ENCODE results near the gene C10orf105.

Gene C10orf105

DNA sequence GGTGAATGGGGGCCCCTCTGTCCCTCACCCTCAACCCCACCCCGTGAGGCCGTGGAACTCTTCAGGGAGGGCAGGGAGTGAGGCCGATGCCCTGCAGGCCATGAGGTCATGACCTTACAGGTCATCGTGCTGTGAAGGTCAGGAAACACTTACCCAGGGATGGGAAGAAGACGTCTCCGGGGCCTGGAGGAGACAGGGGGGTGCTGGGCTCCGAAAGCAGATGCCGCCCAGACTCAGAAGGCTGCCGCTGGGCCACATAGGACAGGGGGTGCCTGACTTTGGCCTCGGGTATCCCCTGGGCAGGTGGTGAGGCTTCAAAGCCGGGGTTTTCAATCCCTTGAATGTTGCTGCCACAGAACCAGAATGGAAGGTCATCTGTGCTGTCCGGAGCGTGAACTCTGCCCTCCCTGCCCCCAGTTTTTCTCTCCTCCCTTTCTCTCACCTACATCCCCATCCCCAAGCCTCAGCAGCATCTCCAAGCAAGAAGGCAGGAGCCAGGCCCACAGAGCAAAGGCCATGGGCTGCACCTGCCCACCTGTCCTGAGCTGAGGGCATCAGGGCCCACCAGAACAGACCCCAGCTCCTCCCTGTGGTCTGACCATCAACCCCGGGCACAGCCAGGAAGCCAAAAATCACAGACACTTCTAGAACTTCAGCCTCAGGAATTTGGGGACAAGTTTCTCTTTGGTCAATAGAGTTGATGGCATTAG is 32.1 kb upstream of the C10orf105 start:
- DNase-seq: no peak

DNA sequence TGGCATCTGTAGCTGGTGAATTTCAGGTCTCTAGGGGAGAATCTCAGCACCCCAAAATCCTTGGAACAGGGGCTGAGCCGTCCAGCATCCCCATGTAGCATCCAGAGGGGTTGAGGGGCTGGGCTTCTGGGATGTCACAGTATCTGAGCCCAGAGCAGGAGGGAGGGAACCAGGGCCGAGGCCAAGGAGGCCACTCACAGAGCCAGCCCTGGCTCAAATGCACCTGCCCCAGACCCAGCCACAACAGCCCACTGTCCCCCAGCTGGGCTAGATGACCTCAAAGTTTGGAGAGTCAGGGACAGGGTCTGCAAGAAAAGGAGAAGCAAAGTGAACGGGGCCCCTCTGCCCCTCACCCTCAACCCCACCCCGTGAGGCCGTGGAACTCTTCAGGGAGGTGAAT is 31.4 kb upstream of the C10orf105 start:
- no peak for DNase-seq

DNA sequence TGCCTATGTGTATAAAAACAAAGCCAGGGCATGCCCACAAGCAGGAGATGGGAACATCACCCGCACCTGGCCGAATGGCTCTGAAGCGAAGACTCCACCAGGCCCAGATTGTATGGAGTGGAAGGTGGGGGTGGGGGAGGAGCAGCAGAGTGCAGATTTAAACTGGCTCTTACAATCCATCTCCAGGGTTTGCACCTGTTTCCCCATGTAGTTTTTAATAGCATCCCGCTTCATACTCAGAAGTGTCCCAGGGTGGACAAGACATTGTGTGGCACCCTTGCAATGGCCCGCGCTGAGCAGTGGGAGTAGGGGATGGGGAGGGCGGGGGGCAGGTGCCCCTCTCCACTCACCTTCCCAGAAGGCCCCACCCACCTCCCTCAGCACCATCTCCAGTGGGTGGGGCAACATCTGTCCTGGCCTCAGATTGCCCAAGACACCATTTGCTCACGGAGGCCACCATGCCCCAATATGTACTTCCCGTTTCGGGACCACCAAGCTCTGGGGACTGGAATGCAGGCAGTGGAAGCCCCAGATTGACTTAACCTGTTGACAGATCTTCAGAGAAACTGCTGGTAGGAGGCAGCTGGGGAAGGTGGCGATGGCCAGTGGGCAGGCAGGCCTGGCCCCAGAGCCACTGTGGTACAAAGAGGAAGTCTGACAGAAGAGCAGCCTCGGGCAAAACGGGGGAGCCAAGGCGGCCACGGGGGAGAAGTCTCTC is 30.7 kb upstream of the C10orf105 start:
- no peak for DNase-seq

DNA sequence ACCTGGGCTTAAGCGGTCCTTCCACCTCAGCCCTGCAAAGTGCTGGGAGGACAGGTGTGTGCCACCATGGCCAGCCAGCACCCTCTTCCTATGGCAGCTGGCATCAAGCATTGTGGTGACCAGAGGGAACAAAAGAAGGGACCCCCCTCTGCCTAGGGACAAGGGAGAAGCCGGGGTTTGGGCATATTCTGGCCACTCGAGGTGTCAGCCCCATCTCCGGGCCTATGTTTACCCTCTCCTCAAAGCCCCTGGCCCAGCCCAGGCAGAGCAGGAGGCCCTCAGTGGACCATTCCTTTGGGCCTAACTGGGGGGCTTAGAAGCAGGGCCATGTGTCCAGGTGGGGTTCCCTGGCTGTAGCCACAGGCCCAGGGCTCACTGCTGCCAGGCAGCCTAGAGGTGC is 29.8 kb upstream of the C10orf105 start:
- no peak for DNase-seq

DNA sequence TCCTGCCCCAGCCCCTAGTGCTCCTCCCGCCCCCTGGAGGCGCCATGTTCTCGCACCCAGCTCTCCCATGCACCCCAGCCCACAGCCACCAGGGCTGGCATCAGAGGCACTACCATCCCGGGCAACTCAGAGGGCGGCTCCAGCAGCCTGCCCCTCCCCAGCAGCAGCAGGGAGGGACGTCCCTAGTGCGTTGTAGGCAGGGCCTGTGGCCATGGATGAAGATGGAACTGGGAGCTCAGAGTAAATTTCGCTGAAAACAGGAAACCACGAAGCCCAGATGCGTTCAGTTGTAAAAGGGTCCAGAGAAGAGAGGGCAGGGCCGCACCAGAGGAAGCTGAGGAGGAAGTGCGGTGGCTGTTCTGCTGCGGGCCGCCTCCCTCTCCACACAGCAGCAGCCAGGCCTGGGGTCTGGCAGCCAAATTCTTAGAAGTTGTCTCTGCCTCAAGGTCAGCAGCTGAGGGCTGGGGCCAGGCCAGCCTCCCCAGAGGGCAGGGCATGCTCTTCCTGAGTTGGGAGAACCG is 29.2 kb upstream of the C10orf105 start:
- DNase-seq: peak; percentile 58

DNA sequence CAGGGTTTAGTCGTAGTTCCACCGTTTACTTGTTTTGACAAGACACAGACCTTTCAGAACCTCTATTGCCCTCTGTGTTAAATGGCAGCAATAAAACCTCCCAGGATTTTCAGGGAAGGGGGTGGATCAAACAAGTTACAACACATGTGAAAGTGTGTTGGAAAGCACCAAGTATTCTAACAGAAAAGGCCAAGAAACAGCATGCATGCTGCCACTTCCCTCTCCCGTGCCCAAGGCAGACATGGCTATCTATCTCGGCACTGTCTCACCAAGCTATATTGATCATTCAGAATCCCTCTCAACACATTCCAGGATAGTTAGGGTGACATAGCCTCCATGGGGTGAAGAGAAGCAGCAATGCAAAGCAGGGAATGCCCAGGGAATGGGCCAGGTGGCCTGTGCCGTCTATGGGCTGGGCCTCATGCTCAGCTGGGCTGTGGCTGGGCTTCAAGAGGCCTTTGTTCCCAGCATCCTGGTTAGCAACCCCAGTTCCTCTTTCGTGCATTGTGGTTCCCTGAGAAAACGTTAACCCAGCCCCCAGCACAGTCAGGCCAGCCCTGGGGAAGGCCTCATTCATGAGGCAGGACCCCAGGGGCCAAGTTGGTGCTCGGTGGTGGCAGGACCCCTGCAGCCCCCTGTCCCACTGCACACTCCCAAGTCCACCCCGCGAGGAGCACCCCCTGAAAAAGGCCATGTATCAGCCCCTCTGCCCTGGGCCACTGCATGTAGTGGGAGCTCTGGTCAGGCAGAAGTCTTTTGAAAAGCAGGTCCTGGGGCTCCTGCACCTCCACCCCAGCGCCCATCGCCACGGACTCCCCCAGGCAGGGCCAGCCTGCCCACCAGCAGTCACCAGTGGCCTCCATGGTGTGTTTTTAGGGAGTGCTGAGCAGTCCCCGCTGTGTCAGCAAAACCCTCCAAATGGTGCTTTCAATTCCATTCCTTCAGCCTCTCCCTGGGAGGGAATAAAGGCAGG is 28.3 kb upstream of the C10orf105 start:
- DNase-seq: no peak

DNA sequence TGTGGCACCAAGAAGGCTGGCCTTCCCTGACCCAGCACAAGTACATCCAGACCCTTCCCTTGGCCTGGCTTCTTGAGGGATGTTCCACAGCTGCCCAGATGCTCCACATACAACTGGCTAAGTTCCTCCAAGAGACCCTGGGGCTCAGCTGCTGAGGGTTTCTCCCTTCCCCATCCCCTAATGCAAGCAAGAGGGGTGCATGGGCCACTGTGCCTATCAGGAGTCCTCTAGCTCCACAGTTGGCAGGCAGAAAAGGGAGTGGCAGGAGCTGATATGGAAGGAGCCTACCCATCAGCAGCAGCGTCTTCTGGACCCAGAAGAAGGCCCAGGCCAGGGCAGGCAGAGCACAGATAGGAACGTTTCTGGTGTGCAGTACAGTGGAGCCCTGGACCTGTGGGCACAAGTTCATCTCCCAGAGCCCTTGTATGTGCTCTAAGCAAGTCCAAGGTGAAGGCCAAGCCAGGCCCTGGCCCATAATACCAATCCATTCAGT is 27.5 kb upstream of the C10orf105 start:
- no peak for DNase-seq

DNA sequence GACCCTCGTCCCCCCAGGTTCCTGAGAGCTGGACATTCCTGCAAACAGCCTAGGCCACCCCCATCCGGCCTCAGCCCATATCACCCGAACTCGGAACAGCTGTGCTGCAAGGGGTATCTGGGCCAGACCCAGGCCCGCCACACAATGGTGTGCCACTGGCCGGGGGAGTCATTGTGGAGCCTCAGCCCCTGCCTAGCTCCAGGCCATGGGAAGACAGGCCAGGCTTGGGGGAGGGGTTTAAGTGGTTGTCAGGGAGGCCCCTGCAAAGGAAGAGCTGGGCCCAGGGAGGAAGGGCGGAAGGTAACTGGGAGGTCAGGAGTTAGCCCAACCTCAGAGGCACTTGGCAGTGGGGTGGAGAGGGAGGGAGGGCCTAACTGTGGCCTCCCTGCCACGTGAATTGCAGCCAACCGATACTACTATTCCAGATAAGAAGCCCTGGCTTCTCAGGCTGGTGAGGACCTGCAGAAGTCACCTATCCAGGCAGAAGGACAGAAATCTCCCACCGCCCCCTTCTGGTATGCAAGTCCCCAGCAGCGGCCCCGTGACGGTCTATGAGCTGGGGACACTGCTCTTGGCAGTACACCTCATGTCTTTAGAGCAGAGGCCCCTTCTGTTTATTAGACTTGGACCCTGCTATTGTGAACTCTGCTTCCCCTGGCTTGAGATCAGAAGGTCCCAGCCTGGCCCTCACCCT is 26.9 kb upstream of the C10orf105 start:
- no peak for DNase-seq

DNA sequence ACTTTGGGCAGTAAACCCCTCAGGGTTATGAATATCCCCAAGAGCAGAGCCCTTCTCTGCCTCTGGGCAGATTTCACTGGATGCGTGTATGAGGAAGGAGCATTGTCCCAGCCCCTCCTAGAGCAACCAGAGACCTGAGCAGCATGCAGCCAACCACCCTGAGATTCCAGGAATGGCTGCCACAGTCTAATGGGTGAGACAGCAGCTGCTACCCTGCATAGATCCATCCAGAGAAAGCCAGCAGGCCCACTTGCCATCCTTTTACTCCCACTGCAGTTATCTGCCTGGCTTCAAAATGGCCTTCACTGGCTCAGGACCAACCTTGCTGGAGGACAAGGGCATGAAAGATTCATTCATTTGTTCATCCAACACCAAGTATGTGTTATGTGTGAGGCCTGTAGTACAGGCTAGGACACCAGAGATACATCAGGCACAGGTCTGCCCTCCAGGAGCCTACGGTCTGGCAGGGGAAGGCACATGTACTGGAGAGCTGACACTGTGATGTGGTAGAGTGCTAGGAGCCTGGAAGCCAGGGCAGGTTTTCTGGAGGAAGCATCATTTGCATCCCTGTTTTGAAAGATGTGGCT is 26.2 kb upstream of the C10orf105 start:
- no peak for DNase-seq

DNA sequence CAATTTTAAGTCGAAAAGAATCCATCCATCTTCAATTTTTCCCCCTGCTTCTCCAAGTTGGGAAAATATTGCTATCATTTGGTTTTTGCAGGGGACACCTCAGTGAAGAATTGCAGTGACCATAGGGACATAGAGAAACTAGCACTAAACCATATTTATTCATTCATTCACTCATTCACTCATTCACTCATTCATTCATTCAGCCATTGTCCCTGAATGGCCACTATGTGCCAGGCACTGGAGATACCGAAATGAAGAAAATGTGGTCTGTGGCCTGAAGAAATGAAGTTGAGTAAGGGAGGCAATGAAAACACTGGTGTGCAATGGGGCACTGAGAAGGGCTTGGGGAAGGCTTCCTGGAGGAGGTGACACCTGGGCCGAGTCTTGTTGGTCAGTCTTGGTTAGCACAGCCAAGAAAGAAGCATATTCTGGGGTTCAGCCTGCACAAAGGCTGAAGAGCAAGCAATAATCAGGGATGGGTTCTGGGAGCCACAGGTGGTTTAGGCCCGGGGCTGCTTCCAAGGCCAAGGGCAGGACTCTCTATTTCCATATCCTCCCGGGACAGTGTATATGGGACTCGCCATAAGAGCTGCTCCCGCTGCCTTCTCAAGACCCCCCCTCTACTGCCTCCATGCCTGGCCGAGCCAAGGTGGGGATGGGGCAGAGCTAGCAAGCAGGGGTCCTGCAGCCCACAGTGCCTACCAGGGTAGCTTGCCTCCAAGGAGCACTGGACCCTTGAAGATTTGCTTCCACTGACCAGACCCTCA is 25.5 kb upstream of the C10orf105 start:
- no peak for DNase-seq

DNA sequence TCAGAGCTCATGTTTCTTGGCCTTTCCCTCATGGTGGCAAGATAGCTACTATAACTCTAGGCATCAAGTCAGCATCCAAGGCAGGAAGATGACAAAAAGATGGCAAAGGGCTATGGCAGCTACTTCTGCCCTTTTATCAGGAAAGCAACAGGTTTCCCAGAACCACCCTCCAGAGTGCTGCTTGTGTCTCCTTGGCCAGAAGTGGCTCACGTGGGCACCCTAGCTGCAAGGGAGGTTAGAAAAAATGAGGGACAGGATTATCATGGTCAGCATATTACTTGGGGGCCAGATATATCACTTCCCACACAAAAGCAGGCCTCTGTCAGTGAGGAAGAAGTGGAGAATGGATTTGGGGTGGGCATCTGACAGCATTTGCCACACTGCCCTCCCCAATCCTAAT is 24.3 kb upstream of the C10orf105 start:
- DNase-seq: no peak

DNA sequence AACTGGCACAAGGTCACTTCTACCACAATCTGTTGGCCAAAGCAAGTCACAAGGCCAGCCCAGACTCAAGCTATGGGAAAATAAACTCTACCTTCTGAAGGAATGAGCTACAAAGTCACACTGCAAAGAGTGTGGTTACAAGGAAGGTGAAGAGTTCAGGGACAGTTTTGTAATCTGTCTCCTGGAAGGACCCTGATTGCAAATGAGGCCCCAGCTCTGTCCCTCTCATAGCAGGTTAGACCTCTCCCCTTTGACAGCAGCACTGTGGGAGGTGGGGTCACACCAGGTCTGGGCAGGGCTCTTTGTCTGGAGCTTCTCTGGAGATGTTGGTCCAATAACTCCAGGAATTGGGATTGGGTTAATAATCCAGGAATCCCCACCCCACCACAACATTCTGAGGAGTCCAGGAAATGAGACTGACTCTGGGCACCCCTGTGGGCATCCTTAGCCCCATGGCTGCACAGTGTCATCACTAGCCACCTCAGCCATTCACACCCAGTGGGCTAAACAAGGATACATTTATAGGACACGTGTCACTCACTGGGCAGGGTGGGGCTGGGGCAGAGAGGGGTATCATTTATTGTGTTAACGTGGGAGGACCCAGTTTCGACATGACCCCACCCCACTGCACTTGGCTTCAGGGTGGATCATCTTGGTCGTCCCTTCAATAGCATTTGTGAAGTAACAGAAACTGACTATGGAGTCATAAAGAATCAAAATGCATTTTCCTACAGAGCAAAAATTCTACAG is 23.7 kb upstream of the C10orf105 start:
- DNase-seq: no peak

DNA sequence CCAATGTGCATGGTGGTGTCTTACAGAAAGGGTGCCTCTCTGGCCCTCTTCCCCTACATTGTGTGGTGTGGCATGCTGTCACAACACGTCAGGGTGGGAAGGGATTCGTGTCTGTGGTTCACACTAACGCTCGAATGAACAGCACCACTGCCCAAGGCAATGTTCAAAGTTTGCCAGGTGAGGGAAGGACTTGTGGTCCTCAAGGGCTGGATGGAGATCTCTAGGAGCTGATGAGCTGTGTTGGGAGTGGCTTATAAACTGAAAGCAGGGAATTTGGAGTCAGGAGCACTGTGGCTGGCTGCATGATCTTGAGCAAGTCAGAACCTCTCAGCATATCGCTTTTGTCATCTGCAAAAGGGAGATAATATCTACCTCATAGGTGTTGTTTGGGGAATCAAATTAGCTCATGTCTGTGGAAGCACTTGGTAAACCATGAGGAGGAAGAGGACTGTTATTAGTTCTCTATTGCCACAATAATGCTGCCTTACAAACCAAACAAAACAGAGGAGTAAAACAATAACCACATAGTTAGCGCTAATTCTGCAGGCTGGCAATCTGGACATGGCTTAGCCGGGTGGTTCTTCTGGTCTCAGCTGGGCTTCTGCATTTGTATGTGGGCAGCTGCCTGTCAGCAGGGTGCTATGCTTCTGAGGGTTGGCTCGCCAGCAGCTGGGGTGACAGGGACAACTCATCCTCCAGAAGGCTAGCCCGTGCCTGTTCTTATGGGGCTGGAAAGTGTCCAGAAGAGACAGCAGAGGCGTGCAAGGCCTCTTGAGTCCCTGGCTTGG is 22.9 kb upstream of the C10orf105 start:
- DNase-seq: no peak

DNA sequence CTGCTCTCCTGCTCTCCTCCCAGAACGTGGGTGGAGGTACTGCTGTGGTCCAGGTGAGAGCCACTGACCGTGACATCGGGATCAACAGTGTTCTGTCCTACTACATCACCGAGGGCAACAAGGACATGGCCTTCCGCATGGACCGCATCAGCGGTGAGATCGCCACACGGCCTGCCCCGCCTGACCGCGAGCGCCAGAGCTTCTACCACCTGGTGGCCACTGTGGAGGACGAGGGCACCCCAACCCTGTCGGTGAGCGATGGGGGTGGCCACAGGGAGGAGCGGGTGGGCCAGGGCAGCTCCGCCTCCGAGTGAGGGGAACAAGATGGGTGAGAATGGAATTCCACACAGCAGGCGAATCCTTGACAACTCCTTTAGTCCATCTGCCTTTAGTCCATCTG is 22.1 kb upstream of the C10orf105 start:
- DNase-seq: no peak

DNA sequence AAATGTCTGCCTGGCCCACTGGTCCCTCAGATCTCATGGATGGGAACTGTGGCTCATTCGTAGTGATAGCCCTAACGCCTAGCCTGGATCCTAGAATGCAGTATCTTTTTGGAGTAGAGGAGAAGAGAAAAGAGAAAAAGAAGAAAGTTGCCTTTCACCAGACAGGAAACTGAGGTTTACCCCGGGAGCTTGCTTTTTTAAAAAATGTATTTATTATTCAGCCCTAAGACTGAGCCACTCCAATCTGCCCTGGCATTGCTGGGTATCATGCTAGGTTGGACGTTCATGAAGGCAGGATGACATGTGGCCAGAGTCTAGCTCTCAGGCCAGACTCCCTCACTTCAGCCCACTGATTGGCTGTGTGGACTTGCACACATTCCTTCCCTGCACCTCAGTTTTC is 21.5 kb upstream of the C10orf105 start:
- DNase-seq: no peak

DNA sequence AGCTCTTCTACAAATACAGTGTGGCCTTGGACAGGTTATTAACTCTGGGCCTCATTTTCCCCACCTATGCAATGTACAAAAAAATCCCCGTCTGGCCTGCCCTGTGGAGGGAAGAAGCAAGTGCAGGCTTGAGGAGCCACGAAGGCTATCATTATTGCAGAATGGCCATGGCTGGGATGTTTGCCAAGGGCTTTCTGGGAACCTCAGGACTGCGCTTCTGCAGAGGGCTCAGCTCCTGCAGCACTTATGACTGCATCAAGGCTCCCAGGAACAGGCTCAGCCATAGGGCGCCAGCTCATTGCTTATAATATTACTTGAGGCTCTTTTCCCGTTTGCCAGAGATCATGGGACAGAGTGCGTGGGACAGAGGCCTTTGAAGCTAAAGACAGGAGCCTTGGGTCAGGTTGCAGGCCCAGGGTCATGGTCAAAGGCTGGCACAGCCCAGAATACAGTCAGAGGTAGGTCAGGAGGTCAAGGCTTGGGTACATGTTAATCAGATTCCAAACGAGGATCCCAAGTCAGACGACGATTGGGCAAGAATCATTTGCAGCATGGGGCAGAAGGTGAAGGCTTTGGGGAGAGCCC is 20.6 kb upstream of the C10orf105 start:
- no peak for DNase-seq

DNA sequence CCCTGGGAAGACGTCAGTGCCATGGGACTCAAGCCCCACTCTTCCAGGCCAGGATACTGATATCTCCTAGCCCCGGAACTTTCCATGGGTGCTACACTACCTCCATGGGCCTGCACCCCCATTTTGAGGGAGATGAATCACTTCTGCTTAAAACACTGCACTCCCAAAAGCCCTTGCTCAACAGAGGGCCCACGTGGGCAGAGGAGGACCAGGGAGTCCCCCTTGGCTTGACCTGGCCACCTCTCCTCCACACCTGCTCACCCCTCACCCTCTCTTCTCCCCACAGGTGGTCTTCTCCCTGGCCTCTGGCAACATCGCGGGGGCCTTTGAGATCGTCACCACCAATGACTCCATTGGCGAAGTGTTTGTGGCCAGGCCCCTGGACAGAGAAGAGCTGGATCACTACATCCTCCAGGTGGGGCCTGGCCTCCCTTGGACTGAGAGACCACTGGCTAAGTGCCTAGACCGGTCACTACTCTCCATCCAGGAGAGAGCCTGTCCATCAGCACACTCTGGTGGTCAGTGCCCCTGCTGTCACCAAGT is 19.9 kb upstream of the C10orf105 start:
- DNase-seq: no peak

DNA sequence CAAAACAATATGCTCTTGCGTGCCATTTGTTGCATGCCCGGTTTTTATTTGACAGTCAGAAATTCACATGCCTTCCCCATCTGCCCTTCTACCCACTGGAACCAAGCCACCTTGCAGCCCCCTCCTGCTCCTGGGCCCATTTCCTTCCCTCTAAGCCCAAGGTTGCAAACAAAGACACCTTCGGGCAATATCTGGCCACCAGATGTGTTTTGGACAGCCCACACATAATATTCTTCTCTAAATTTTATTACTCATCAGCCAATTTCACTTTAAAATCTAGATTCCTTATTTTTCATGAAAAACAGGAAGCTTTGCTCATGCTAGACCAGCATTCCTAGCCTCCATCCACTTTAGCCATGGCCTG is 18.2 kb upstream of the C10orf105 start:
- DNase-seq: no peak
